Measurements from ENCODE around the gene LARGE2. TPM values are rescaled to one million over a fixed set of nuclear protein-coding genes. Genes with fewer than 3 reads are reported as not detected.

The LARGE2 gene
- total and polyA plus RNA-seq, 12 donors = 0.23 to 0.42 TPM; not detected in 10

DNA sequence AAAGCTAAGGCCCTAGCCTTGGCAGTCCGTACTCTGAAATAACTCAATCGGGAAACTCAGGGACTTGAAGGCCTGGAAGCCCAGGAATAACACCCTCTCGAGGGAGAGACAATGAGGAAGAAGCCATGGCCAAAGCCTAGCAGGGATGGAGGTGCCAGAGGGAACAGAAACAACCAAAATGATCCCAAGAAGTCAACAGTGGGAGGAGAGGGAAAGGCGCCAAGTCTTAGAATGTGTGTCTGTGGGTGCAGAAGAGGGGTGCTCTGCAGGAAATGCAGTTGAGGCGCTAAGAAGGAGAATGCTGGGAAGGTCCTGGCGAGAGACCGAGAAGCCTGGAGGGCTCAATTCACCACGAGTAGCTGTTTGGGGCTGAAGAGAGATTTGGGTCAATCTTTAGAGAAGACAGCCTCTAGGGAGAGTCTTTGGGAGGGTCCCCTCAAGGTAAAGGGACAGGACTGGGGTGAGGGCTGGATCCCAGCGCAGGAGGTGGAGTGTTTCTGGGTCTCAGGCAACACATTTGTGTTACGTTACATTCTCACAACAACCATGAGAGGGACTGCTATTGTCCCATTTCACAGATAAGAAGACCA is 37.8 kb upstream of the LARGE2 start:
- peaks cover 0 to 40% (median 22%) of the 10 kb centered on the region in 9 donors for H3K36me3 ChIP-seq
- peaks cover 0 to 23% (median 10%) of the 10 kb centered on the region in 9 donors for H3K4me1 ChIP-seq
- TF ChIP-seq, protein P1, sequence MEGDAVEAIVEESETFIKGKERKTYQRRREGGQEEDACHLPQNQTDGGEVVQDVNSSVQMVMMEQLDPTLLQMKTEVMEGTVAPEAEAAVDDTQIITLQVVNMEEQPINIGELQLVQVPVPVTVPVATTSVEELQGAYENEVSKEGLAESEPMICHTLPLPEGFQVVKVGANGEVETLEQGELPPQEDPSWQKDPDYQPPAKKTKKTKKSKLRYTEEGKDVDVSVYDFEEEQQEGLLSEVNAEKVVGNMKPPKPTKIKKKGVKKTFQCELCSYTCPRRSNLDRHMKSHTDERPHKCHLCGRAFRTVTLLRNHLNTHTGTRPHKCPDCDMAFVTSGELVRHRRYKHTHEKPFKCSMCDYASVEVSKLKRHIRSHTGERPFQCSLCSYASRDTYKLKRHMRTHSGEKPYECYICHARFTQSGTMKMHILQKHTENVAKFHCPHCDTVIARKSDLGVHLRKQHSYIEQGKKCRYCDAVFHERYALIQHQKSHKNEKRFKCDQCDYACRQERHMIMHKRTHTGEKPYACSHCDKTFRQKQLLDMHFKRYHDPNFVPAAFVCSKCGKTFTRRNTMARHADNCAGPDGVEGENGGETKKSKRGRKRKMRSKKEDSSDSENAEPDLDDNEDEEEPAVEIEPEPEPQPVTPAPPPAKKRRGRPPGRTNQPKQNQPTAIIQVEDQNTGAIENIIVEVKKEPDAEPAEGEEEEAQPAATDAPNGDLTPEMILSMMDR (IDR thresholded peaks at IDR 0.05) = no peak
- H3K4me3 ChIP-seq = peak overlapping the region in 1 of 10 donors; percentile 55
- no peaks in the 10 kb centered on the region for H3K9me3 ChIP-seq
- DNase-seq = no peak
- WGBS, 2 donors = 86 to 90% methylated on average over 10 of the region's 10 CpGs
- intact Hi-C loops (cut with DNase I) = no loop called here
- no peak overlapping the region for H3K27ac ChIP-seq
- H3K27me3 ChIP-seq = peaks cover 0 to 13% (median 0%) of the 10 kb centered on the region in 7 donors
- no peak for ATAC-seq

DNA sequence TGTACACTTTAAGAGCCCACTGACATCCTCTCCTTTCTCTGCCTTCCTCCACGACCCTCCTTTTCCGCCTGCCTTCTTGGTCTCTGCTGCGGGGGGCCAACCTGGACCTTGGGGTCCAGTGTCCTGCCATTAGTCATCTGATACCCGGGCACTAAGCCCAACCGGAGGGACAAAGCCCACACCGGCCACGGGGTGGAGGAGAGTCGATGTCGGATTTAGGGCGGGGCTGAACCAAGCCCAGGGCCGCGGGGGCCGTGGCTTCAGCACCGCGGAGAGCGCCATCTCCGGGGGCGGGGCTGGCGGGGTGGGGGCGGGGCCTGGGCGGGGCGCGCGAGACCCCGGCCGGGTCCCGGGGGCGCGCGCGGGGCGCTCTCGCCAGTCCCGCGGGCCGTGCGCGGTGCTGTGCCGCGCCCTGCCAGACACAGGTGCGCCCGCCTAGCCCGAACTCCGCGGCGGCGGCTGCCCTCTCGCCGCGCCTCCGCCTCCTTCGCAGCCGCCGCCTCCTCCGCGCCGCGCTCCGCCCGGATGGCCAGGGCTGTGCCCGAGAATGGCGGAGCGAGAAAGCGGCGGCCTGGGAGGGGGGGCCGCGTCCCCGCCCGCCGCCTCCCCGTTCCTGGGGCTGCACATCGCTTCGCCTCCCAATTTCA is 37.1 kb upstream of the LARGE2 start, which contains the start of gene MAPK8IP1:
MAPK8IP1 (plus strand) TSS at position 378 of the 647 bp plus-strand sequence; CDS start at position 548, 170 bp downstream.
- ATAC-seq (peak; percentile 19 to 79 (median 72)), DNase-seq (peak; percentile 42 to 55)
- TF ChIP-seq, protein P1 (IDR thresholded peaks at IDR 0.05) = peak in 1 of 9 donors; percentile 7
- intact Hi-C loops (cut with DNase I) = no loop called here
- H3K4me3 ChIP-seq = peak within 1 kb of the TSS in 9 of 10 donors; percentile 30 to 59 (median 50)
- H3K36me3 ChIP-seq = peaks cover 0 to 33% (median 15%) of the 10 kb centered on the region in 9 donors
- H3K27ac ChIP-seq = no peak within 1 kb of the TSS
- no peaks in the 10 kb centered on the region for H3K9me3 ChIP-seq
- peaks cover 0 to 23% (median 10%) of the 10 kb centered on the region in 9 donors for H3K4me1 ChIP-seq
- WGBS, 2 donors = 2% methylated on average over 33 to 73 of the region's 73 CpGs
- H3K27me3 ChIP-seq = peaks cover 0 to 13% (median 0%) of the 10 kb centered on the region in 7 donors

DNA sequence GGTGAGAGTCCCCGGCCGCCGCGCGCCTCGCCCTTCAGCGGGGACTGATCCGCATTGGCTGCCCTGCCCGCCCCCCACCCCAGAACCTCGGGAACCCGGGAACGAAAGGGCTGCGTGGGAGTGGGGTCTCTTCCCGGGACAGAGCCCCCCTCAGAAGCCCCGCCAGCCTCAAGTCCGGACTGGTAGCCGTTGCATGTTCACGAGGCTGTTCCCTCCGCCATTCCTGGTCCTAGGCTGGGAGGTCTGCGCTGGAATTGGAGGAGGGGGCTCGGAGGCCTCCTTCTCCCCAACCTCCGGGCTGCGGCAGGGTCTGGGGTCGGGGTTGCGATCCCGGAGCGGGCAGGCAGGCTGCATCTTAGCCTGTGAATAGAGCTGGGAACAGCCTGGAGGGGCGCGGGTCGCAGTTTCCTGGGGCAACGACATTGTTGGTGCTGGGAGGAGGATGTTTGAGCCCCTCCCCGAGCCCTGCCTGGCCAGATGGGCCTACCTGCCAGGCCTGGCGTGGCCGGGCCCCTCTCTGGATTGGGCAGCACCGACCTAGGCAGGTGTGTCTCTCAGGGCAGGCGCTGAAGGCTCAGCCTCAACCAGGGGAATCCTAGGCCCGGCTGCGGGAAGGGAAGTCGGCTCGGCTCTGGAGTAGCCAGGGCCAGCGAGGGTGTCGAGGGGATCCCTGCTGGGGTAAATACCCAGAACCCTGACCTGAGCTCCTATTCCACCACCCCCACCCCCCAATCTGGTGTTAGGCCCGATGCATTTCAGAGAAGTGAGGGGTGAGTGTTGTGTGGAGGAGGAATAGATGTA is 36.3 kb upstream of the LARGE2 start:
- WGBS, 2 donors = 17 to 22% methylated on average over 43 of the region's 43 CpGs
- peak overlapping the region in 9 of 10 donors; percentile 30 to 59 (median 50) for H3K4me3 ChIP-seq
- peaks cover 0 to 26% (median 8%) of the 10 kb centered on the region in 9 donors for H3K36me3 ChIP-seq
- TF ChIP-seq, protein P1 (IDR thresholded peaks at IDR 0.05) = no peak
- peaks cover 0 to 13% (median 0%) of the 10 kb centered on the region in 7 donors for H3K27me3 ChIP-seq
- ATAC-seq (peak in 1 of 8 donors; percentile 25), DNase-seq (no peak)
- intact Hi-C loops (cut with DNase I) = no loop called here
- no peak overlapping the region for H3K27ac ChIP-seq
- peaks cover 0 to 21% (median 9%) of the 10 kb centered on the region in 9 donors for H3K4me1 ChIP-seq
- no peaks in the 10 kb centered on the region for H3K9me3 ChIP-seq

Data from heart right ventricle (tissue), 16 donors.